Endothelial cell of umbilical vein (primary cell): ENCODE data around the gene SCYGR1. TPM values are rescaled to one million over a fixed set of nuclear protein-coding genes. Genes with fewer than 3 reads are reported as not detected.

Source experiments
- BruUV-seq: library from RNA; stranded (reverse); fragments of 400-500 nt; replicated peaks from 2 replicates; lab custom pipeline; 2021; lab: Mats Ljungman, UMichigan
- CTCF ChIA-PET: fragments of 300-600, 350-600 bp; sonication (Branson Sonifier 250); formaldehyde crosslinking; loops from one replicate; lab custom pipeline; 2021; ENCODE audit warnings: antibody characterized with exemption, inconsistent platforms; lab: Charles Lee
- POLR2A ChIA-PET: fragments of 300-600, 350-600 bp; sonication (Branson Sonifier 250); formaldehyde crosslinking; loops from one replicate; lab custom pipeline; 2021; ENCODE audit warnings: antibody characterized with exemption, inconsistent platforms; lab: Charles Lee
- DNase-seq: peaks from one replicate; pipeline ENCODE4 v3.0.0-alpha.2; 2011; ENCODE audit warnings: low read depth, low spot score
- FAIRE-seq: peaks from 2 replicates; lab custom pipeline; 2011; peaks lifted over from hg19 to GRCh38; lab: Jason Lieb, UNC
- H2AFZ ChIP-seq: 2 replicates; pipeline ENCODE4 v1.6.0; 2012; ENCODE audit warnings: low read depth, low read length, control low read depth, inconsistent platforms
- H3K27ac ChIP-seq: 2 replicates; pipeline ENCODE4 v1.5.1; 2011; ENCODE audit warnings: low read depth, mild to moderate bottlenecking, control low read depth, low read length, moderate library complexity; ENCODE audit not compliant: insufficient read depth
- H3K27me3 ChIP-seq, 2 experiments: 2 replicates each; pipeline versions ENCODE4 v1.6.0 to v1.6.1; 2011; ENCODE audit warnings: low read length in 2 of 2, mixed read lengths in 1 of 2; ENCODE audit not compliant: control insufficient read depth in 2 of 2, insufficient read depth in 2 of 2
- H3K36me3 ChIP-seq, 2 experiments: 2 replicates in 1 of 2; 3 replicates in 1 of 2; pipeline ENCODE4 v1.5.1; 2011; ENCODE audit warnings: low read length in 2 of 2, mild to moderate bottlenecking in 1 of 2, moderate library complexity in 1 of 2; ENCODE audit not compliant: control insufficient read depth in 2 of 2, insufficient read depth in 2 of 2; ENCODE audit errors: extremely low read depth in 1 of 2
- H3K4me1 ChIP-seq: 3 replicates; pipeline ENCODE4 v1.5.1; 2011; ENCODE audit warnings: mild to moderate bottlenecking, low read length; ENCODE audit not compliant: control insufficient read depth, insufficient read depth; ENCODE audit errors: extremely low read depth
- H3K4me2 ChIP-seq: 2 replicates; pipeline ENCODE4 v1.6.1; 2011; ENCODE audit warnings: low read length, control low read depth, mixed read lengths; ENCODE audit not compliant: insufficient read depth
- H3K4me3 ChIP-seq, 3 experiments: fragments of 200-600 bp in 1 of 3; sonication (generic), shearing (Covaris generic) in 1 of 3; replicated peaks in 1 of 3; 2 replicates each; pipeline ENCODE4 v1.5.1; 2011 to 2016; ENCODE audit warnings: control low read depth in 3 of 3, low read length in 3 of 3, mild to moderate bottlenecking in 2 of 3, inconsistent platforms in 1 of 3, low read depth in 1 of 3, moderate library complexity in 1 of 3; ENCODE audit not compliant: insufficient read depth in 1 of 3
- H3K79me2 ChIP-seq: 2 replicates; pipeline ENCODE4 v1.6.0; 2012; ENCODE audit warnings: low read length, inconsistent platforms; ENCODE audit not compliant: control insufficient read depth, insufficient read depth
- H3K9ac ChIP-seq: replicated peaks from 2 replicates; pipeline ENCODE3; 2011; ENCODE audit warnings: low read length, control low read depth; ENCODE audit not compliant: insufficient read depth; ENCODE audit errors: extremely low read depth
- H3K9me1 ChIP-seq: replicated peaks from 3 replicates; pipeline ENCODE4 v1.6.0; 2011; ENCODE audit warnings: mild to moderate bottlenecking, low read length; ENCODE audit not compliant: control insufficient read depth, insufficient read depth; ENCODE audit errors: extremely low read depth
- H3K9me3 ChIP-seq: replicated peaks from 2 replicates; pipeline ENCODE4 v1.5.1; 2012; ENCODE audit warnings: low read length, inconsistent platforms; ENCODE audit not compliant: control insufficient read depth, insufficient read depth
- H4K20me1 ChIP-seq: replicated peaks from 2 replicates; pipeline ENCODE3; 2011; ENCODE audit warnings: mild to moderate bottlenecking, low read length; ENCODE audit not compliant: control insufficient read depth, insufficient read depth; ENCODE audit errors: extremely low read depth
- CTCF ChIP-seq, 2 donors: IDR thresholded peaks; 1 replicate in 1 of 2; 2 replicates in 1 of 2; pipeline ENCODE4 v1.5.1; 2011; ENCODE audit warnings: low read length in 2 of 2, mild to moderate bottlenecking in 2 of 2, moderate library complexity in 2 of 2, control low read depth in 1 of 2, inconsistent platforms in 1 of 2, low read depth in 1 of 2; ENCODE audit not compliant: insufficient read depth in 1 of 2; ENCODE audit errors: extremely low read depth in 1 of 2
- EZH2 ChIP-seq: IDR thresholded peaks from 2 replicates; pipeline ENCODE4 v1.6.1; 2012; ENCODE audit warnings: borderline replicate concordance, low read depth, mild to moderate bottlenecking, moderate library complexity, low read length, inconsistent platforms; ENCODE audit not compliant: severe bottlenecking
- FOS ChIP-seq: IDR thresholded peaks from 2 replicates; pipeline ENCODE4 v1.6.1; 2011; ENCODE audit warnings: mild to moderate bottlenecking, low read length, moderate library complexity, borderline replicate concordance; ENCODE audit not compliant: insufficient read depth
- GATA2 ChIP-seq: IDR thresholded peaks from 2 replicates; pipeline ENCODE4 v1.7.0; 2011; ENCODE audit warnings: low read depth, mild to moderate bottlenecking, moderate library complexity, mixed read lengths, low read length; ENCODE audit not compliant: insufficient read length, insufficient read depth
- JUN ChIP-seq: IDR thresholded peaks from 2 replicates; pipeline ENCODE4 v1.6.1; 2011; ENCODE audit warnings: borderline replicate concordance, low read depth; ENCODE audit not compliant: insufficient read length, insufficient read depth
- MAX ChIP-seq: IDR thresholded peaks from 2 replicates; pipeline ENCODE4 v1.6.1; 2011; ENCODE audit not compliant: insufficient read depth, insufficient read length
- MYC ChIP-seq: IDR thresholded peaks from one replicate; pipeline ENCODE4 v1.6.1; 2011; ENCODE audit warnings: mild to moderate bottlenecking, low read depth, low read length
- POLR2A ChIP-seq: IDR thresholded peaks from 2 replicates; pipeline ENCODE4 v1.6.1; 2012; ENCODE audit warnings: low read depth, mild to moderate bottlenecking, control low read depth, low read length
- POLR2AphosphoS5 ChIP-seq: IDR thresholded peaks from 2 replicates; pipeline ENCODE4 v1.6.1; 2012; ENCODE audit warnings: low read depth, mild to moderate bottlenecking, control low read depth, low read length, moderate library complexity; ENCODE audit not compliant: insufficient read depth
- dilution Hi-C: fragments of 300-500 bp; cut with MboI; formaldehyde crosslinking; loops from one replicate; pipeline ENCODE4 v1.15.0; 2019; ENCODE audit warnings: low sequenced_read_pairs; ENCODE audit not compliant: extremely low pct_ligation_motif_present
- intact Hi-C: fragments of 100-400 bp; cut with micrococcal nuclease; formaldehyde crosslinking; loops from one replicate; pipeline ENCODE4 v1.10.0; 2022
- polyA plus RNA-seq, 4 experiments: library from polyadenylated mRNA; depleted of rRNA in 3 of 4; stranded (reverse) in 3 of 4; unstranded in 1 of 4; fragments of >200 nt; gene quantifications; 2 replicates each; pipeline versions ENCODE4 v1.2.1 to v1.2.3, GENCODE V29; 2011 to 2012; ENCODE audit warnings: missing spikeins in 1 of 4
- total RNA-seq: library from RNA; stranded (reverse); gene quantifications from 2 replicates; pipeline ENCODE4 v1.2.3, GENCODE V29; 2021

The SCYGR1 gene
- total and polyA plus RNA-seq, 2 donors (not counting 3 experiments of a cell fraction or from before 2014, with no cell fraction given), result not detected

GRCh38 chr2:227412877-227413276 lies 25.1 kb upstream of the SCYGR1 start:
- dilution Hi-C loops, result no loop called here
- POLR2A ChIA-PET, result no interaction called here

More at GRCh38 chr2:227412877-227413276, 25.1 kb upstream of the SCYGR1 start:
- H4K20me1 ChIP-seq, result no peaks in the 10 kb centered on the region
- peaks cover 8% of the 10 kb centered on the region for H3K4me1 ChIP-seq
- no peaks in the 10 kb centered on the region for H3K9me1 ChIP-seq
- DNase-seq, result no peak
- no peaks in the 10 kb centered on the region for H3K9me3 ChIP-seq
- FAIRE-seq, result no peak
- no peak overlapping the region for H3K4me3 ChIP-seq
- no peak overlapping the region for H2AFZ ChIP-seq
- H3K36me3 ChIP-seq, result no peaks in the 10 kb centered on the region
- no peaks in the 10 kb centered on the region for H3K27me3 ChIP-seq
- H3K27ac ChIP-seq, result no peak overlapping the region
- intact Hi-C loops, result no loop called here
- H3K9ac ChIP-seq, result no peak overlapping the region
- no TSS peak for BruUV-seq
- TF ChIP-seq MYC (no peak), GATA2 (no peak), EZH2 (no peak), POLR2AphosphoS5 (no peak), FOS (no peak), CTCF (IDR thresholded peaks at IDR 0.05; ENCODE audit: extremely low read depth in 1 of 2, insufficient read depth in 1 of 2, low read depth in 1 of 2, low read length in 2 of 2) (no peak), POLR2A (no peak), JUN (no peak), MAX (no peak)
- CTCF ChIA-PET, result no interaction called here
- H3K79me2 ChIP-seq, result no peaks in the 10 kb centered on the region
- no peak overlapping the region for H3K4me2 ChIP-seq
